ENCODE measurements around the gene KRTAP12-3. TPM values are rescaled to one million over a fixed set of nuclear protein-coding genes. Genes with fewer than 3 reads are reported as not detected.
"Not testable (repeated sequence)": the region's sequence is repeated elsewhere in the genome, so short reads cannot be mapped to it uniquely, and the experiment has no call there.

KRTAP12-3 gene
- total RNA-seq, 4 donors from 2014 or later = not detected

- Histone ChIP-seq H3K27me3 (peaks cover 0 to 39% of the 10 kb centered on the region in 2 donors), H3K36me3 (no peaks in the 10 kb centered on the region), H3K27ac (no peak overlapping the region), H3K4me3 (no peak overlapping the region), H3K9me3 (peaks cover 0 to 34% (median 8%) of the 10 kb centered on the region in 4 donors), H3K4me1 (no peaks in the 10 kb centered on the region)
- WGBS, 2 donors = 58 to 61% methylated on average over 8 of the region's 8 CpGs
- TF ChIP-seq EP300 (IDR thresholded peaks at IDR 0.05) (no peak), POLR2A (IDR thresholded peaks at IDR 0.05) (no peak), CTCF (IDR thresholded peaks at IDR 0.05) (no peak)
- no peak for DNase-seq (ENCODE audit: low spot score in 2 of 2)
Measured at GRCh38 chr21:44695184-44695583, 37.5 kb downstream of the KRTAP12-3 start.

- TF ChIP-seq EP300 (IDR thresholded peaks at IDR 0.05) (no peak), POLR2A (IDR thresholded peaks at IDR 0.05) (no peak), CTCF (IDR thresholded peaks at IDR 0.05) (no peak)
- Histone ChIP-seq H3K27ac (no peak overlapping the region), H3K4me1 (no peaks in the 10 kb centered on the region), H3K9me3 (peaks cover 0 to 34% (median 8%) of the 10 kb centered on the region in 4 donors), H3K27me3 (peaks cover 0 to 44% of the 10 kb centered on the region in 2 donors), H3K4me3 (no peak overlapping the region), H3K36me3 (no peaks in the 10 kb centered on the region)
- DNase-seq (ENCODE audit: low spot score in 2 of 2) = no peak
- 73 to 85% methylated on average over 6 to 8 of the region's 8 CpGs for WGBS, 2 donors
Measured at GRCh38 chr21:44695641-44696040, 37.9 kb downstream of the KRTAP12-3 start.

GRCh38 chr21:44696572-44696971 lies 38.8 kb downstream of the KRTAP12-3 start:
- 73 to 74% methylated on average over 10 of the region's 10 CpGs for WGBS, 2 donors
- no peak for DNase-seq (ENCODE audit: low spot score in 2 of 2)
- Histone ChIP-seq H3K4me1 (no peaks in the 10 kb centered on the region), H3K36me3 (no peaks in the 10 kb centered on the region), H3K27ac (no peak overlapping the region), H3K27me3 (peaks cover 0 to 53% of the 10 kb centered on the region in 2 donors), H3K4me3 (no peak overlapping the region), H3K9me3 (peaks cover 0 to 34% (median 8%) of the 10 kb centered on the region in 4 donors)
- no peak for TF ChIP-seq EP300 (IDR thresholded peaks at IDR 0.05)
- no peak for TF ChIP-seq POLR2A (IDR thresholded peaks at IDR 0.05)
- no peak for TF ChIP-seq CTCF (IDR thresholded peaks at IDR 0.05)

DNA sequence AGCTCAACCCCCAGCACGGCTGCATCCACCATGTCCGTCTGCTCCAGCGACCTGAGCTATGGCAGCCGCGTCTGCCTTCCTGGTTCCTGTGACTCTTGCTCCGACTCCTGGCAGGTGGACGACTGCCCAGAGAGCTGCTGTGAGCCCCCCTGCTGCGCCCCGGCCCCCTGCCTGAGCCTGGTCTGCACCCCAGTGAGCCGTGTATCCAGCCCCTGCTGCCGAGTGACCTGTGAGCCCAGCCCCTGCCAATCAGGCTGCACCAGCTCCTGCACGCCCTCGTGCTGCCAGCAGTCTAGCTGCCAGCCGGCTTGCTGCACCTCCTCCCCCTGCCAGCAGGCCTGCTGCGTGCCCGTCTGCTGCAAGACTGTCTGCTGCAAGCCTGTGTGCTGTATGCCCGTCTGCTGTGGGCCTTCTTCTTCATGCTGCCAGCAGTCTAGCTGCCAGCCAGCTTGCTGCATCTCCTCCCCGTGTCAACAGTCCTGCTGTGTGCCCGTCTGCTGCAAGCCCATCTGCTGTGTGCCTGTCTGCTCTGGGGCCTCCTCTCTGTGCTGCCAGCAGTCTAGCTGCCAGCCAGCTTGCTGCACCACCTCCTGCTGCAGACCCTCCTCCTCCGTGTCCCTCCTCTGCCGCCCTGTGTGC lies 39.6 kb downstream of the KRTAP12-3 start, which contains the start of gene KRTAP10-12:
KRTAP10-12 (plus strand) TSS at position 1 of the 639 bp plus-strand sequence; CDS start at position 31, 30 bp downstream.
- 48 to 54% methylated on average over 14 to 20 of the region's 21 CpGs for WGBS, 2 donors
- not testable (repeated sequence) for DNase-seq (ENCODE audit: low spot score in 2 of 2); H3K36me3 ChIP-seq; H3K27ac ChIP-seq; H3K4me1 ChIP-seq; H3K4me3 ChIP-seq
- peaks cover 0 to 30% (median 8%) of the 10 kb centered on the region in 4 donors for H3K9me3 ChIP-seq
- H3K27me3 ChIP-seq = peaks cover 0 to 60% of the 10 kb centered on the region in 2 donors

GRCh38 chr21:44697811-44698734 lies 40.3 kb downstream of the KRTAP12-3 start:
- no peak for DNase-seq (ENCODE audit: low spot score in 2 of 2)

More at GRCh38 chr21:44697811-44698734, 40.3 kb downstream of the KRTAP12-3 start:
- H3K36me3 ChIP-seq = no peaks in the 10 kb centered on the region
- TF ChIP-seq EP300 (IDR thresholded peaks at IDR 0.05) (no peak), CTCF (IDR thresholded peaks at IDR 0.05) (no peak), POLR2A (IDR thresholded peaks at IDR 0.05) (no peak)
- 17 to 19% methylated on average over 28 to 30 of the region's 35 CpGs for WGBS, 2 donors
- no peaks in the 10 kb centered on the region for H3K4me1 ChIP-seq
- H3K27me3 ChIP-seq = peaks cover 0 to 68% of the 10 kb centered on the region in 2 donors
- no peak overlapping the region for H3K4me3 ChIP-seq
- H3K27ac ChIP-seq = no peak overlapping the region
- H3K9me3 ChIP-seq = peaks cover 0 to 22% (median 4%) of the 10 kb centered on the region in 4 donors

Measured in tibial nerve (tissue), 4 donors.